Measurements from ENCODE around the gene TOR2A.

DNA sequence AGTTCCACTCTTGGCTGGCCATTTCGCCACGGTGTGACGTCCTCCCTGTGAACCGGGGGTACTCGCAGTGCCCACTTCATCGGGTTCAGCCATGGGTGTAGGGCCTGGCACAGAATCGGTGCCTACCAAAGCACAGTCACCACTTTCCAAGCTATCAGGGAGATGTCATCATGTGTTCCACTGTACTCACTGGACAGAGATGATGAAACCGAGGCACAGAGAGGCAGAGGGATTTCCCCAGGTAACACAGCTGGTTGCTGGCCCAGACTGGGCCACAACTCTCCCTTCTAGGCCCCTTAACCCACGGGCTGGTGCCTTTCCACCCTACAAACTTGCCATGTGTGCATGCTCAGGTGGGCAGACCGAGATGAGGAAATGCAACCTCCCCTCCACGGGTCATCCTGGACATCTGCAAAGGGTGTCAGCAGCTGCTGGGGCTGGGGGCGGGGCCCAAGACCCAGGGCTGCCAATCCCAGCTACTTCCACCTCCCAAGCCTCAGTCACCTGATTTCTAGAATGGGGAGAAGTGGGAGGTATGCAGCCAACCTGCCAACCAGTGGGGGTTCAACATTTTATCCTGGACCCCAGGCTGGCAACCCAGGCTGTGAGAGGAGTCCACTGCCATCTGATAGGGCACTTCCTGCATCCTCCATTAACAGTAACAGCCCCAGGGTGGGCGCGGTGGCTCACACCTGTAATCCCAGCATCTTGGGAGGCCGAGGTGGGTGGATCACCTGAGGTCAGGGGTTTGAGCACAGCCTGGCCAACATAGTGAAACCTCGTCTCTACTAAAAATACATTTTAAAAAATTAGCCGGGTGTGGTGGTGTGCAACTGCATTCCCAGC lies 44.3 kb upstream of the TOR2A start:
- TF ChIP-seq CTCF (optimal IDR thresholded peaks at IDR 0.05 in 1 of 3, IDR thresholded peaks at IDR 0.05 in 1 of 3, conservative IDR thresholded peaks at IDR 0.05 in 1 of 3; ENCODE audit: extremely low read depth in 1 of 3, insufficient read depth in 2 of 3, low read length in 3 of 3) (no peak), EZH2 (IDR thresholded peaks at IDR 0.05; ENCODE audit: low read length) (no peak)
